ENCODE measurements around the gene IQGAP1.

Gene IQGAP1

GRCh38 chr15:90354986-90355385, 33.1 kb upstream of the IQGAP1 start:
- no peak for TF ChIP-seq CTCF (IDR thresholded peaks at IDR 0.05; ENCODE audit: low read depth, low read length, missing control alignments)
- H3K4me3 ChIP-seq (replicated peaks; ENCODE audit: low read depth, low read length), result no peak overlapping the region
- DNase-seq (ENCODE audit: extremely low read depth, low read depth), result no peak

- no peak for DNase-seq (ENCODE audit: extremely low read depth, low read depth)
- TF ChIP-seq CTCF (IDR thresholded peaks at IDR 0.05; ENCODE audit: low read depth, low read length, missing control alignments), result no peak
- no peak overlapping the region for H3K4me3 ChIP-seq (replicated peaks; ENCODE audit: low read depth, low read length)
Measured at GRCh38 chr15:90358124-90359033, 29.7 kb upstream of the IQGAP1 start.

GRCh38 chr15:90360746-90361145, 27.3 kb upstream of the IQGAP1 start:
- DNase-seq (ENCODE audit: extremely low read depth, low read depth), result no peak
- no peak for TF ChIP-seq CTCF (IDR thresholded peaks at IDR 0.05; ENCODE audit: low read depth, low read length, missing control alignments)
- no peak overlapping the region for H3K4me3 ChIP-seq (replicated peaks; ENCODE audit: low read depth, low read length)

- no peak overlapping the region for H3K4me3 ChIP-seq (replicated peaks; ENCODE audit: low read depth, low read length)
- peak; percentile 53 for DNase-seq (ENCODE audit: extremely low read depth, low read depth)
- no peak for TF ChIP-seq CTCF (IDR thresholded peaks at IDR 0.05; ENCODE audit: low read depth, low read length, missing control alignments)
Measured at GRCh38 chr15:90362936-90363212, 25.2 kb upstream of the IQGAP1 start.

- no peak for TF ChIP-seq CTCF (IDR thresholded peaks at IDR 0.05; ENCODE audit: low read depth, low read length, missing control alignments)
- H3K4me3 ChIP-seq (replicated peaks; ENCODE audit: low read depth, low read length), result no peak overlapping the region
- DNase-seq (ENCODE audit: extremely low read depth, low read depth), result no peak
Measured at GRCh38 chr15:90364251-90364650, 23.8 kb upstream of the IQGAP1 start.

- no peak overlapping the region for H3K4me3 ChIP-seq (replicated peaks; ENCODE audit: low read depth, low read length)
- DNase-seq (ENCODE audit: extremely low read depth, low read depth), result no peak
- no peak for TF ChIP-seq CTCF (IDR thresholded peaks at IDR 0.05; ENCODE audit: low read depth, low read length, missing control alignments)
Measured at GRCh38 chr15:90365414-90366055, 22.5 kb upstream of the IQGAP1 start.
